HS-5 (cell line): Measurements from ENCODE around the gene LARGE1.

Source experiments
- DNase-seq: peaks from one replicate; pipeline ENCODE4 v3.0.0-alpha.2; 2012; ENCODE audit warnings: low read depth

The LARGE1 gene

DNA sequence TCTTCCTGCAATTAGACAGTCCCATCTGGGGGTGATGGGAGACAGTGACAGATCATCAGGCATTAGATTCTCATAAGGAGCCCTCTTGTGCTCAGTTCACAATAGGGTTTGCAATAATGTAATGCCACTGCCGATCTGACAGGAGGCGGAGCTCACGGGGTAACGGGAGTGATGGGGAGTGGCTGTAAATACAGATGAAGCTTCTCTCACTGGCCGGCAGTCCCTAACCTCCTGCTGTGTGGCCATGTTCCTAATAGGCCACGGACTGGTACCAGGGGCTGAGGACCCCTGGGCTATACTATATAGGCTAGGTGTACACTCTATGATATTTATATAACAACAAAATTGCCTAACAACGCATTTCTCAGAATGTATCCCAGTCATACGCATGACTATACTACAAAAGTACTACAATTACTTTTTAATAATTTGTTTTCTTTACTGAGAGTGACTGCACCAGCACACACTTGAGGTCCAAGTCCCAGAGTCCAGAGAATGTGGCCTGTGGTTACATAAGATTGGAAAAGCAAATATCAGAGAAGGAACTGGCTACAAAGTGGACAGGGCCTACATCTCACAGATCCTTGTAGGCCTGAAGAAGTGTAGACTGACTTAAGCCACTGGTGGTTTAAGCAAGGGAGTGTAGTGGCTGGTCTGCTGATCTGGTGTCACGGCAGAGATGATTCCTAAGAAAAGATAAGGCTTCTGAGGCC, 200.0 kb downstream of the LARGE1 start:
- no peak for DNase-seq

DNA sequence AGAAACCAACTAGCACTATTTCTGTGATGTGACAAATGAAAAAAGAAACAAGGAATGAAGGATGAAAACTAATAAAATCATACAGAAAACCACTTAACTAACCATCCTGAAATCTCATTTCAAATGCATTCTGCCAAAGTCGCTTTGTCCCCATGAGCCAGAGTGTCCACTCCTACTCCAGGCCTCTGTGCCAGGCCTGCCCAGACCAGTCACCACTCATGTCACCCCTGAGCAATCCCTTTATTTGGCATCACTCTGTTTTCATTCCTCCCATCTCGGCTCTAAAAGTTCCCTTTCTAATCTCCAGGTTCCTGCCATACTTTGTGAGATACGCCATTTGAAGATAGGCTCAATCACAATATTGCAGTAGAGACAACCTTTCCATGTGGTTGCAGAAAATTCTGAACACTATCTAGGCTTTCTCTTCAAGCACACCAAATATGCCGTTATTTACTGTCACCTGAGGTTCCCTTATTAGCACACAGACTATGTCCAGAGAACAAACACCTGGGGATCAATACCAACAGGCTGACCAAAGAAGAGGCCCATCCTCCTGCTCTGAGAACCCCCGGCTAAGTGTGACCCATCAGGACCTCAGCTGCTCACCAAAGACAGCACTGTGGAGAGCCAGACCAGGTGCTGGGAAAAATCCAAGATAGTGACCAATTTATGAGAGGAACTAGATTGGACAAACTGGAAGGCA, 202.4 kb downstream of the LARGE1 start:
- DNase-seq, result no peak

DNA sequence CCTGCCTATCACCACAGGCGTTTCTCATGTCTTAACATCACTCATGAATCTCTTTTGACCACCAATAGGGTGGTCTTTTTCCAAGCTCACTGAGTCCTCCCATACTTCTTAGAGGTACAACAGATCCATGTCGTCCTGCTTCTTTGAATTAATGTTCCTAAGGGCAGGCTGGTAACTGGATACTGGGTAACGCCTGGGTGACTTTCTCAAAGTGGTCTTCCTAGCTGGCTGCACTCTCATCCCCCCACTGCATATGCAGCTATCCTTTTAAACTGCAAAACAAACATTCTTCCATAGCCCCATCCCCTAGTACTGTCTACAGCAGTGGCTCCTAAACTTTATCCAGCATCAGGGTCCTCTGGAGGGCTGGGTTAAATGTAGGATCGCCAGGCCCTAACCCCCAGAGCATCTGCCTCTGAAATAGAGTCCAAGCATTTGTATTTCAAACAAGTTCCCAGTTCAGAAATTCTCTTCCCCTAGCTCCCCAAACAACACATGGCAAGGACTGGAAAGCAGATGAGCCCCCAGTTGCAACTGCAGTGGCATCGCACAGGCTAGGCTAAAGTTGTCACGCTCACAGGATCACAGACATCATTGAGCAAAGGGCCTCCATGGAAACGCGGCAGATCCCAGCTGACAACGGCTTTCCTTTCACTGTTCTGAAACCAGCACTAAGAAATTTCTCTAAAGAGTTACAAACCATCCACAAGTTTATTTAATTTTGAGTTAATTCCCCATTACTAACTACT, 204.9 kb downstream of the LARGE1 start:
- no peak for DNase-seq

DNA sequence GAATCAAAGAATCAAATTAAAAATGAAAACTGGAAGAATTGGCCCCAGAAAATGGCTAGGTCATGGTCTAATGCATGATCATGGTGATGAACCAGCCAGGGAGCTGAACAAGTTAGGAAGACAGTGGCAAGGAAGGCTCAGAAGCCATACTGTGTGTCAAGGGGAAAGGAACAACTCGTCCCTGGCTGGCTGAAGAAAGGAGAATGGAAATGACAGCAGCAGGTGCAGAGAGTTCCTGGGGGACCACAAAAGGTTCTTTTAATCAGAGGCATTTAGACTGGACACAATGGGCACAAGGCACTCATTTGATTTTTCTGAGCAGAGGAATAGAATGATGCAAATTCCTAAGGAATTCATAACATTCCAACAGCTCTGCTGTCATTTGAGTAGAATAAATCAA, 209.9 kb downstream of the LARGE1 start:
- no peak for DNase-seq

DNA sequence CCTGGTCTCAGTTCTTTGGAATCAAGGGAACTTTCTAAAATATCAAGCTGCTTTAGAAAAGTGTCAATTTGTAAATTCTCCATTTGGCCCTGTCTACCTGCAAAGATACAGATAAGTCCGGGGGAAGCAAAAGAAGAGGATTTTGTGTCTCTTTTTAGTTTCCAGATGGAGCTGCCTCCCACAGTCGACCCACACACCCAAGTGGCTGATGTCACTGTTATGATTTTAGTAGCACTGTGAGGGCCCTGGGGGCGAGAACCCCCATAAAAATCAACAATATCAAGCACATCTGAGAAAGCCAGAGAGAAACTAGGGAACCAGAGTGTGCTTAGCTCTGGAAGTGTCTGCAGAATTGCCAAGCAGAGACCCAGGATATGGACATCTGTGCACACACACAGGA, 212.7 kb downstream of the LARGE1 start:
- no peak for DNase-seq

DNA sequence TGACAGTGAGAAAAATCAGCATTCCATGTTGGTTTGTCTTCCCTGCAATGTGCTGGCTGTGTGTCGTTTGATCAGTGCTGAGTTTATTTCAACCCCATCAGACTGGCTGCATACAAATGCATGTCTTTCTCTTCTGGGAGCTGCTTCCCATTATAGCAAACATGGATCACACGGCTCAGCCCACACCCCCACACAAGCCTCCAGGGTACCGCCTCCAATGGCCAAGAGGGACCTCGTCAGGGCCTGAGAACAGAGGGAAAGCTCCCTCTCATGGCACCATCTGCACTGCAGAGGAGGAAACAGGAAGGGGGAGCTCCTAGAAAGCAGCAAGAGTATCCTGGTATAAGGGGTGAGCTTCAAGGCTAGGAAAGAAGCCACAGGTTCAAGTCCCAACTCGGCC, 214.2 kb downstream of the LARGE1 start:
- DNase-seq, result no peak

DNA sequence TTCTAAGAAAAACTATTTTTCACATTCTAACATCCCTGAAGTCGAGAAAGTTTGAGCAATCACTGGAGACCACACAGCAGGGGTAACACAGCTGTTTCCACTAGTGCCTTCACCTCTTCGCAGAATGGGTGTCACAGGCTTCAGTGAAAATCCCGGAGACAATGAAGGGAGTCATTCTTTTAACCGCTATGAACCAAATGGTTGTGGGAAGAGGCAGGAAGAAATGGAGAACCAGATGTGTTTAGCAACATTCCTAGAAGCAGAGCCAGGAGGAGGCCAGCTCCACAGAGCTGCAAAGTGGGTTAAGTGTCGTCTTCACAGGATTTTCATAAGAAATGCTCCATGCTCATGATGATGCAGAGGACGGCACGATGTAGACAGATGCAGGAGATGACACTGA, 221.1 kb downstream of the LARGE1 start:
- DNase-seq, result no peak

DNA sequence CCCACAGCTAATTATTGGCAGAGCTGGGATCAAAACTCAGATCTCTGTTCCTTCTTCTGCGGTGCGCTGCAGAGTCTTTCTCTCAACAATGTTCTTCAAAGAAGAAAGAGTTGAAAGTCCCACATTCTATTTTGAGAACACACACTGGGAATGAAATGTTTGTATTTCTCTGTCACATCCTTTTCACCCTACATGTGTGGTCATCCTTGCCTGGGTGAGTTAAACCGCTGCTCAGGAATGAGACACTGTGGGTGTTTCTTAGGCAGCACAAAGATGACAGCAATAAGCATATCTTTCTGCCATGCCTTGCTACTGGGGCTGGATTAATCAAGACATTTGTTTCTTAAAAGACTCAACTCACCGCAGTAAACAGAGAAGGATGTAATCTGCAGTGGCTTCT, 222.6 kb downstream of the LARGE1 start:
- DNase-seq, result no peak

DNA sequence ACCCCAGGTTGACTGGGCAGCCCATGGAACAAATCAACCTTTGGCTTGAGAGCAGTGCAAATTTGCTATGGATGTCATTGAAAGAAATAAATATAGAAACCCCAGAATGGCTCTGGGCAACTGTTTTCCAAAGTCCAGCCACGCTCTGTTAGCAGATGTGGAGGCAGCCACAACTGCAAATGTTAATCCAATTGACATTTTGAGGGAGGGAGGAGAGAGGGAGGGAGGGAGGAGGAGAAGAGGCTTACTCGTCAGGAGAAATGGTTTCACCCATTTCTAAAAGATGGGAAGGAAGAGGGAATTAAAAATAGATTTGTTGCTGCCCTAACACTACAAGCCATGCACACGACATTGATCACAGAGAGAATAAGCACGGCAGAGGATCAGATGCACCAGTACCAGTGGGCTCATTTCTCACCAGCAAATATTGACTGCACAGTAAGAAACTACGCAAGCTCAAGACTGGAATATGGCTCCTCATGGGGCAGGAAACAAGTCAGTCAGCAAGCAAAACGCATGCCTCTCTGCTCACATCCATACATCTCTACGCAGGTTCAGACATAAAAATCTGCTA, 229.1 kb downstream of the LARGE1 start:
- no peak for DNase-seq

DNA sequence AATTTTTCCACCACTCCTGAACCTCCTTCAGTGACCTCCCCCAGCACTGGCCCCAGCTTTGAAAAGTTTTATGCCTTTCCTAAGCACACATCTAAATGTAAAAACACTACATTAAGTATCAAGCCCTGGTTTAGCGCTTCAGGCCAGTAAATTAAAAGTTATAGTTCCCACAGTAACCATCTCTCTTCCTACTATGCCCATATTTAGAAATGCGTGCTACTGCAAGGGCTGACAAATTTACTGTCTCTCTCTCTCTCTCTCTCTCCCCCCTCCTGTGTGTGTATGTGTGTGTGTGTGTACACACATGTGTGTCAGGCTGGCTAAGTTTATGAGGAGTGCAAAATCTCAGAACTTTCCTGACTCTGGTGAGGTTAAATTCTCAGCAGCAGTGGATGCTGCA, 231.4 kb downstream of the LARGE1 start:
- no peak for DNase-seq

DNA sequence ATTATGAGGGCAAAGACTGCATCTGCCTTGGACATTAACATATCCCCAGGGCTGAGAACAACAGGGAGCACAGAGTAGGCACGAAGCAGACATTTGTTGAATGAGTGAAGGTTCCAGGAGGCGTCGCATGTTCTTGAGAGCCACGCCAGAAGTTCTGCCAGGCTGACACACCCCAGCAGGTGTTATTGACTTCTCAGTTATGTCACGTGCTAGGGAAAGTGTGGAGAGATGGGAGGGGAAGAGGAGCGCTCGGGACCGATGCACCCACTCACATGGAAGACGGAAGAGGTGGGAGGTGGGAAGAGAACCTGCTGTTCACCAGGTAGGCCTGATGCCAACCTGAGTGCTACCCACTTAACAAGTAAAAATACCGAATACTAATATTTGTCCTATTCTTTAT, 232.8 kb downstream of the LARGE1 start:
- DNase-seq, result no peak

DNA sequence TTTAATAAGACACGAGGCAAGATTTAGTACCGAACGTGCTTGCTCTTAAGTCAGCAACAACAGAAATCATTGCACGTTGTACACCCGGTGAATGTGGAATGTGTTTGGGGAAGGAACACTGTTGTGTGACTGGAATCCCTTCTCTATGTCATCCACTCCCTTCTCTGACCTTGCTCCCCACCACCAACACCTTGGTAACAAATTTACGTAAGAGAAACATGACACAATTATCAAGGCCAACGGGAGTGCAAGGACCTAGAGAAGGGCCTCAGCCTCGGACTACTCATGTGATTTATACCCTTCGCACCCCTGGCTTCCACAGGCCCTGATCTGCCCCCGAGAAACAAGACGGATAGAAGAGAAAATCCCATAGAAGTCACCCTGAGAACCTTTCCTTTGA, 236.2 kb downstream of the LARGE1 start:
- DNase-seq, result no peak

DNA sequence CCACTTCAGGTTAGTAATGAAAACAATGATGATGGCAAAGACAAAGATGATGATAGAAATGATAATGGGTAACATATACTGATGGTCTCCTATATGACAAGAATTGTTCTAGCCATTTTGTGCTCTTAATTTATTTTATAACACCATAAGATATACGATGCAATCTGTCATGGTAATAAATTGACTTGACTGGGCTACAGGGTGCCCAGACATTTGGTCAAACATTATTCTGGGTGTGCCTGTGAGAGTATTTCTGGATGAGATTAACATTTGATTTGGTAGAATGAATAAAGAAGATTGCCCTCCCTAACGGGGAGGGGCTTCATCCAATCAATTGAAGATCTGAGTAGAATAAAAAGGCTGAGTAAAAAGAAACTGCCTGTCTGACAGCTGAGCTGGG, 237.3 kb downstream of the LARGE1 start:
- DNase-seq, result no peak

DNA sequence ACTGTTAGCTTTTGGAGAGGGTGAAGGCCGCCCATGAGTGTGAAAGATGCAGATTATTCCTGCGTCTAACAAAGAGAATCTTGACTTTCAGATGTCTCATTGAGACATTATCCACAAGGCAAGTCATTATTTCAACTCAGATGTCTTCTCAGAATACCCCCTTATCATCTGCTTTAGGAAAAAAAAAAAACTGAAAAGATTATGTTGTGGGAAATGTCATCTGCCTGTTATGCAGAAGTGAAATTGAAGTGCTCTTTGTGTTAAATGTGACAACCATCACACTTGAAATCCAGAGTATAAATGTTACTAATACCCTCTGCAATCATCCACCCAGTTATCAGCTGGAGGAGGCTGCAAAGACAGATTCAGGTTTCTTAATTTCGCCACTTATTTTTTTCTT, 239.6 kb downstream of the LARGE1 start:
- DNase-seq, result no peak

DNA sequence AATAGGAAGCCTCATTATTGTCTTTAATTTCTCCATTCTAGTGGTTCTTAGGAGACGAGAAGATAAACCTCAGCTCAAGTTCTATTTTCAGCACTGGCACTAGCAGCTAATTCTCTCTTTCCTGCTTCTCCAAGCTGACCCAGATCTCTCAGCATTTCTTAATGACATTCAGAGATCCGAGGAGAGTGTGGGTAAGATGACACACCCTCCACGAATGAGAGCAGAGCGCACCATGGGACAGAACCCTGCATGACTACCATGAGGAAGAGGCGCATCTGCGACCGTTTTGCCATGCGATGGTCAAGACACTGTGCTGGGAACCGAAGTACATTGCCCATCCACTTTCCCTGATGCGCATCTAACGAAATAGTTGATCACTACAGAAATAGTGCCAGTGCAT, 241.8 kb downstream of the LARGE1 start:
- DNase-seq, result no peak

DNA sequence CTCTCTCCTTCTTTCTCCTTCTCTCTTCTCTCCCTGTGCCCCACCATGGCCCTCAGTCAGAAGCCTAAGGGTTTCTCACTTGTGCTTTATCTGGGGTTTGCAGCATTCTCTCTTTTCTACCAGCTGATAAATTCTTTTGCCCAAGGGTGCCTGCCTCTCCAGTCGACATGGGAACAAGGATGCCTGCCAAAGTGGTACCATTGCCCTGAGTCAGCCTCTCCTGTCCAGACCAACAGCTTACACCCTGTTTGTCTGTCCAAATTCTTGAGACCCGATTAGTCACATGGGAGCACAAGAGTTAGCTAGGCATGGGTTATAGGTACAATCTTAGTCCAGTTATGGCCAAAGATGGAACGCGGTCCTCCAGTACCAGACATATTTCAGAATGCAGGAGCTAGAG, 242.7 kb downstream of the LARGE1 start:
- DNase-seq, result no peak

DNA sequence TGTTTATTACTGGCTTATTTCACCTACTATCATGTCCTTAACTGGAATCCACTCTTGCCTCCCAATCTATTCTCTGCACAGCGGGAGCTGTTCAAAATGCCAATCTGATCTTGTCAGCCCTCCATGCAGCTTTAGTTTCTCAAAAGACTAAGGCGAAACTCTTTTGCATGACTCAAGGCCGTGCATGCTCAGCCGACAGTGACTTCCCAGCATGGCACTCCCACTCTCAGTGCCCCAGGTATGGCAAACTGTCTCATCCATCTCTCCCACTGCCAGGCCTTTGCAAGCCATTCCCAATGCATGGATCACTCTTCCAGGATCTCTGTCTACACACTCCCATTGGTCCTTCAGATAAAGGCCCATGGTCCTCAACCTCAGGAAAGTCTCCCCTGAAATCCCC, 245.9 kb downstream of the LARGE1 start:
- DNase-seq, result no peak

DNA sequence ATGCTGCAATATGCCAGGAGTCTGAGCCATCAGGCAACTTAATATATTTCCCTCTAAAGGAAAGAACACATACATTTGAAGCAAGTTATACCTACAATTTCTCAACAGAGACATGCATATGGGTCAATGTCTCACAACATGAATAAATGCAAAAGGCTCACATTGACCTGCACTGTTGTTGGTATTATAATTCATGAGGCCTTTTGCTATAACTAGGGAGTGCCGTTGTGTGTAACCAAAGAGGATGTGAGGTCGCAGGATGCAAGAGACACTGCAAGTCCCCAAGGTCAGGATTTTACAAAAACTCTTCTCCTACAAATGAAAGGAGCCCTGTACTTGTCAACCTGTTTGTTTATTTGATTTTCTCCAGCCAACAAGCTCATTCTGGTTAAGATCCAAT, 250.5 kb downstream of the LARGE1 start:
- DNase-seq, result no peak

DNA sequence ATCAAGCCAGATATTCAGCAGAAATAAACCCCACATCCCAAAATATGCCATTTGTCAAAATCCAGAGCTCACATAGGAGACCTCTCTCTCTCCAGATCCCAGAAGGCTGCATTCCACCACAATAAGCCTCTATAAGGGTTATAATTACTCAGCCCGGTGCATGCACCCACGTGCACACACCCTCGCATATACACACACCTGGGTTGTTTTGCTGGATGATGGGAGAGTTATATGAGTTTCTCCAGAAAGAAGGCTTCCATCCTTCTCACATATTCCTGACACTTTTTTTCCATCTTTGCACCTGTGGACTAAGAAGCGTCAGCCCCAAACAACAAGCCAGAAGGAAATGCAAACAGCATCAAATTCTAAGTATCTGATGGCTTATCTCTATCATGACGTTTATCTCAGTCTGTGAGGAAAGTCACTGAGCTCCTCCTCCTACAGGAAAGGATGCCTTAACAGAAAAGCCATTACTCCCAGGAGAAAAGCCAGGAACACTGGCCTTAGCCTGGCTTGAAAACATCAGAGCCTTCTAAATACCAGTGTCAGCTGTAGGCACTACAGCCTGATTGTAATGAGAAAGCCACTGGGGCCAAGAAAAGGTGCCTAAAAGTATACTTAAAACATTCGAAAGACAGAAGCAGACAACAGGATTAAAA, 253.2 kb downstream of the LARGE1 start:
- no peak for DNase-seq

DNA sequence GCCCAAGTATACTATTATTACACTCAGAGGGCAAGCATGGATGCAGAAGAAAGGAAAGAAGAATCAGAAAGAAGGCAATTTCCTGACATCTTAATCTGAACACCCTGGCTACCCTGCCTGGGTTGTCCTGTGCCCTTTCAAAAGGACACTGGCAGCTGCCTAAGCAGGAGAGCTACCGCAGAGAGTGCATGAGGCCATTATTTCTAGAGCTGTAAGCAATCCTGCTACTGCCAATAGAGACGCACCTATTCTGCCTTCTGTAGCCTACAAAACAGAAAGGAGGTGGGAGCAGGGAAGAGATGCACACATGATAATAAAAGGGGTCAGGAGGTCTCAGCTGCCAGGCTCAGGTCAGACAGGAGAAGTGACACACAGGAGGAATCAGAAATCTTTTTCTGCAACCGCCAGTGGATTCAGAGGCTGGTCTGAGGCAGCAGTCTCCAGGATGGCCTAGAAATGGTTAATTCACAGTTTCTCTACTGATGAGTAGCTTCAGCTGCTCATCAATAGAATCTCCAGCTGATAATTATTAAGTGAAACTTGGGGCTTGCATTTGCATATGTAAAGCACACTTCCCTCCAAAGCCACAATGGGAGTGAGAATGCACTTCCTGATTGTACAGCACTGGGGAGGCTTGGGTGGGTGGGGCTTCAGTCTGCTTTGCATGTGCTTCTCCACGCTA, 253.9 kb downstream of the LARGE1 start:
- no peak for DNase-seq

DNA sequence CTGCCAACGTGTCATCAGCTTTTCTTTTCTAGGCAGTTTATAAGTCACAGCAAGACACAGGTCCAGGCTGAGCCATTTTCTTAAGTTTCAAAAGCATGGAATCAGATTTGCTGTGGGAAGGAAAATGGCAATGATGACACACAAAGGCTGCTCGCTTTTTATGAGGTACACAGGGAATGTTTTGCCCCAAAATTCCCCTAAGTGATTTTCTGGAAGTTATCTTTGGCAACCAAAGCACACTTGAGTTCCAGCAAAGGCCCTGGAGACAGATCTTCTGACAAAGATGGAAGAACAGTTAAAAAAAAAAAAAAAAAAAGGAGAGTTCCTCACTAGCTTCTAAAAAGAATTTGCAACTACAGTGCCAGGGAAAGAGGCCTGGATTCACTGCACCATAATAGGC, 260.8 kb downstream of the LARGE1 start:
- no peak for DNase-seq

DNA sequence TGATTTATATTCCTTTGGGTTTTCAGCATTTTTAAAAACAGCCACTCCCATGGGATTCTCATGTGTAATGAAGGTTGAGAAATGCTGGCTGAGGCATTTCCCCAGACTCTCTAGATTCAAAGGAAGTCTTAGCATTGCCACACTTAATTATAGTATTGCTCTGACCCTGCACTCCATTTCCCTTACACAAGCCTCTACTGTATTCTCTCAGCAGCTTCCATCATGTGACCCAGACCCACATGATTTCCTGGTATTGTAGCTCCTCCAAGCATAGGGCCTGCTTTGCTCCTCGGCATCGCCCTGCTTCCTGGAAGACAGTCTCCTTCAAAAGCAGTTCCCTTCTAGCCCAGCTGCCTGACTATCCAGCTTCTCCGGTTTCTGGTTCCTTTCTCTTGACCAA, 261.5 kb downstream of the LARGE1 start:
- DNase-seq, result no peak
